ENCODE measurements around the gene FZD4.
"Not testable (repeated sequence)": the region's sequence is repeated elsewhere in the genome, so short reads cannot be mapped to it uniquely, and the experiment has no call there.

Gene FZD4

GRCh38 chr11:86934926-86935579 lies 20.1 kb downstream of the FZD4 start:
- no peak for DNase-seq

- DNase-seq: no peak
These were observed 20.7 kb downstream of the FZD4 start for GRCh38 chr11:86934582-86934900.

GRCh38 chr11:86933891-86934581 lies 21.2 kb downstream of the FZD4 start:
- no peak for DNase-seq

GRCh38 chr11:86932924-86933875 lies 22.0 kb downstream of the FZD4 start:
- DNase-seq: no peak

GRCh38 chr11:86932259-86932585 lies 23.0 kb downstream of the FZD4 start:
- DNase-seq: no peak

- DNase-seq: no peak
These were observed 23.5 kb downstream of the FZD4 start for GRCh38 chr11:86931548-86932258.

GRCh38 chr11:86930957-86931547 lies 24.1 kb downstream of the FZD4 start:
- no peak for DNase-seq

GRCh38 chr11:86926975-86927374 lies 28.2 kb downstream of the FZD4 start:
- DNase-seq: no peak

- DNase-seq: no peak
These were observed 31.0 kb downstream of the FZD4 start for GRCh38 chr11:86923999-86924766.

- no peak for DNase-seq
These were observed 33.0 kb downstream of the FZD4 start for GRCh38 chr11:86922225-86922624.

- no peak for DNase-seq
These were observed 35.5 kb downstream of the FZD4 start for GRCh38 chr11:86919557-86920210.

- no peak for DNase-seq
These were observed 36.2 kb downstream of the FZD4 start for GRCh38 chr11:86918973-86919372.

GRCh38 chr11:86918496-86918895 lies 36.7 kb downstream of the FZD4 start:
- no peak for DNase-seq

- no peak for DNase-seq
These were observed 37.6 kb downstream of the FZD4 start for GRCh38 chr11:86917589-86917988.

GRCh38 chr11:86916330-86916729 lies 38.9 kb downstream of the FZD4 start:
- DNase-seq: no peak

GRCh38 chr11:86915850-86916249 lies 39.3 kb downstream of the FZD4 start:
- not testable (repeated sequence) for DNase-seq

- no peak for DNase-seq
These were observed 40.2 kb downstream of the FZD4 start for GRCh38 chr11:86914865-86915519.

GRCh38 chr11:86912238-86912637 lies 43.0 kb downstream of the FZD4 start:
- no peak for DNase-seq

GRCh38 chr11:86910592-86910991 lies 44.6 kb downstream of the FZD4 start:
- DNase-seq: no peak

GRCh38 chr11:86906198-86906597 lies 49.0 kb downstream of the FZD4 start:
- DNase-seq: no peak

GRCh38 chr11:86905252-86905651 lies 49.9 kb downstream of the FZD4 start:
- DNase-seq: no peak
